Middle frontal gyrus (tissue), 1 donor: Measurements from ENCODE around the gene BMP3.

ENCODE experiments used
- DNase-seq: peaks from one replicate; pipeline ENCODE4 v3.0.0-alpha.2; 2015; ENCODE audit warnings: low spot score; ENCODE audit errors: extremely low spot score

Gene BMP3

GRCh38 chr4:81040012-81040659, 9.6 kb downstream of the BMP3 start:
- DNase-seq: peak; percentile 13

- no peak for DNase-seq
Observed at GRCh38 chr4:81042578-81043365, 12.3 kb downstream of the BMP3 start.

DNA sequence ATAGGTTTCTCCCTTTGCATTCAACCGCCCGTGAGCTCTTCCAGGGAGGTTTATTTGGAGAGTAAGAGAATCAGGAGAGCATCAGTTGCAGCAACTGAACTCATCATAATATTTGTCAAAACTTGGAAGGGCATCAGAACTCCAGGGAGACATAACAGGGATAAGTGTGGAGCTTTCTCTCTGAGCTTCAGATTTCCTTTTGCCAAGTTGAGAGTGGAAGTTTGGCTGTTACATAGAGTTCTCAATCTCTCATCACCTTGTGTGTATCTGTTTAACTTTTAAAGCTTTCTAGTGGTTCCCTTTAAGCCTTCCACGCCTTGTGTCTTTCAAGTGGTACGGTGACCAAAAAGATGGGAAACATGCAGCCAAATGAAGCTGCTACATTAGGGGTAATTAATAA, 18.8 kb downstream of the BMP3 start:
- no peak for DNase-seq

GRCh38 chr4:81049907-81050306, 19.4 kb downstream of the BMP3 start:
- DNase-seq: no peak

DNA sequence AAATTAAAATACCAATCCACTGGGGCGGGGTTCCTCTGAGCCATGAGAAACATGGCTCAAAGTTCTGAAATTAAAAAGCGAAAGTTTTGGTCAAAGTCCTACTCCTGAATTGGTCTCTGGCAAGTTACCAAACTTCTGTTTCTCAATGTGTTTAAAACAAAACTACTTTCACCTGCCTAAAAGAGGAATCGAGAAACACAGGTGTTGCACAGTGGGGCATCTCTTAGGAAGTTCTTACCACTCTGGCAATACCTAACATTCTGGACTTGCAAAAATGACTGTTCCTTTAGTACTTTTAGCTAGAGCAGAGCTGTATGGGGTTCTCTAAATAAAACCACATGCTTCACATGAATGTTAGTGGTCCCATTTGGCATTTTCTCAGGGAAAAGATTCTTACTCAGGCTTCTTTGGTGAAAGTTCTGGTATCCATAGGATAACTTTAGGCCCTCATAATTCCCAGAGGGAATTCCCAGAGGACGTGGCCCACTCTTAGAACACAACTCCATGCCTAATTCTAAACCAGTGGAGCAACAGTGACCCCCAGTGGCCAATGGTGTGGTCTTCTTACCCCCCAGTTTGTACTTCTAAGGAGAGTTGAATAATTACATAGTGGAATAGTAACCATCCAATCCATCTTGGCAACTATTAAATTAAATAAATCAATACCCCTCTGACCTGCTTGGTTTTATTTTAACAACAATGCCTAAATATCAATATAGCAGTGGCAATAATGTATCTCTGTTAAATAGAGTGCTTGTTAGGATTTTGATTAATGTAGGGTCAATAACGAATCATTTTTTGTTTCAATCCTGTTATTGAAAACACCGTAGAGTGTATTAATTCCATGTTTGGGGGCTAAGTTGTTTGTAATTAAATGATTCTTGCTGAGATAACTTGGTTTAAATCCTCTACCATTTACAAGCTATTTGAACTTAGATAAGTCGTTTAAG, 21.9 kb downstream of the BMP3 start:
- DNase-seq: peak; percentile 50

DNA sequence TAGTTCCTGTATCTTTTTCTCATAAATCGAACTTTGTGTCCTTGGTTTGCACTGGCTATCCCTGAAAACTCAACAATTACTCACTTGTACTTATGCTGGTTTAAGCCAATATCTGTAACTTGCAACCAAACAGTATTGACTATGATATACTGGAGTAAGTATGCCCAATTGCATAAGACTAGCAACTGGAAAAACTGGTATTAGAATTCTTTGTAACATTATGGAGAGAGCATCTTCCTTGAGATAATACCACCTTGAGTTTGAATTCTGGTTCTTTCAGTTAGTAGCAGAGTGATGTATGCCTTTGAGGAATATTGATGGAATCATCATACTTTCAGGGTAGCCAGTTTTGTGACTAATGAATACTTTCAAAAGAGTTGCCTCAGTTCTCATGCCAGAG, 28.1 kb downstream of the BMP3 start:
- no peak for DNase-seq

GRCh38 chr4:81060587-81061343, 30.3 kb downstream of the BMP3 start:
- no peak for DNase-seq

DNA sequence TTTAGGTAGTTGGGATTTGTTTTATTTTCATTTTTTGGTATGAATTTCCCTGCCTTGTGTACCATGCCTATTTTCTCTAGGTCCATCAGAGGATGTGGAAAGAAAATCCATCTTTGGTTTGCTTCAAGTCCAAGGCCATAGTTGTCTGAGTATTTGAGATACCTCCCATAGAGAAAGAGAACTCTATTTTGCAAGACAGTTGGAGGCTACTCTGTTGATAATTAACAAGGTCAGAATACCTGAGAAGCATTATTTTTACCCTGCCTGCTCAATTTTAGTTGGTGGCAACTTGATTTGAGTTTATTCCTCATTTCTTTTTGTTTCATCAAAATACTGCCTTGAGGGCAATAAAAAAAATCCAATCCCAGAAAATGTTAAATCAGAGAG, 30.8 kb downstream of the BMP3 start:
- no peak for DNase-seq

DNA sequence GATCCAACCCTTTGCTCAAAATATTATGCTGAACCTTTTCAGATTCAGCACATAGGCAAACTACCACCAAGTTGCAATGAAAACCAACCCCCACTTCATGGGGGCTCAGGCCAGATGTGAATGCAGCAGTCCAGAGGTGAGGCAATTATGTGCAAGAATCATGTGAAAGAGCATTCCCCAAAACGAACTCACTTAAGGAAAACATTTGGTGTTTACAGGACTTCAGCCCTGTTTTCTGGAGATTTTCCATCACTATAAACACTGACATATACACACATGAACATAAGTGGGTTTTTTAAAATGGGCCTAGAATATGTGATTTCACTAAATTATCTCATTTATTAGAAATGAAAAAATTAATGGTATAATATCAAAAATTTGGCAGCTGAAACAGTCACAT, 31.5 kb downstream of the BMP3 start:
- no peak for DNase-seq

GRCh38 chr4:81065446-81065845, 34.9 kb downstream of the BMP3 start:
- DNase-seq: no peak

GRCh38 chr4:81069706-81070331, 39.3 kb downstream of the BMP3 start:
- DNase-seq: peak; percentile 85

DNA sequence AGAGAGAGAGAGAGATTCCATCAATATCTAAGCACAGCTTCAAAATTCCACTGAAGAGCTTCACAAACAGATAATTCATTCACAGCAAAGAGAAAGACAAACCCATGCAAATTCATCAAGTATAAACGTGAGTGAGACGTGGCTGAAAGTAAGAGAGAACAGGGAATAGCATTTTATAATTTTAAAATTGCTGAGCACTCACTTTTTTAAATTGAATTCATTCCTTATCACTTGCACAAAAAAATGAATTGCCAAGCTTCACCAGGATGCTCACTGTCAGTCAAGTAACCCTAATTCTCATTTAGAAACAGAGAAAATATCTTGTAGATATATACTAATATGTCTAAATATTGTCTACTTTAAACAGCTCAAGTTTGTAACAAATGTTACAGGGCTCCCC, 40.5 kb downstream of the BMP3 start:
- no peak for DNase-seq

DNA sequence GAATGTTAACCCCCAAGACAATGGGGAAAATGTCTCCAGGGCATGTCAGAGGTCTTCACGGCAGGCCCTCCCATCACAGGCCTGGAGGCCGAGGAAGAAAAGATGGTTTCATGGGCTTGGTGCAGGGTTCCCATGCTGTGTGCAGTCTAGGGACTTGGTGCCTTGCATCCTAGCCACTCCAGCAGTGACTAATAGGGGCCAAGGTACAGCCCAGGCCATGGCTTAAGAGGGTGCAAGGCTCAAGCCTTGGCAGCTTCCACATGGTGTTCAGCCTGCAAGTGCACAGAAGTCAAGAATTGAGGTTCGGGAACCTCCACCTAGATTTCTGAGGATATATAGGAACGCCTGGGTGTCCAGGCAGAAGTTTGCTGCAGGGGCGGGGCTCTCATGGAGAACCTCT, 50.6 kb downstream of the BMP3 start:
- DNase-seq: no peak

DNA sequence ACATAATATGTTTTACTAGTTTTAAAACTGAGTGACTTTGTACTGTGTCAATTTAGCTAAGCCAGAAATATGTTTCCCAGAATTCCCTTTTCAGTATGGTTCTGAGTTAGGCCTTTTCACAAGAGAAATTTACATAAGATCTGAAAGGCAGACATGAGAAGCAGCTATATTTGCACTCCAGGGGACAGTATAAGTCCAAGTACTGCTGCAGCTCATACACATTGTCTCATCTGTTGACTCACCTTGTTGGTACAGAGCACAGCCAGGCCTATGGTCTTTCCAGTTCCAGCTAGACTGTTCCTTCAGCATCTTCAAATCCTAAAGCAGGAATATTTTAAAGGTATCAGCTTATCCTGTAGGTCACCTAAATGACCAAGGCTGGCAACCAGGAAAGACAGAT, 53.5 kb downstream of the BMP3 start:
- no peak for DNase-seq

DNA sequence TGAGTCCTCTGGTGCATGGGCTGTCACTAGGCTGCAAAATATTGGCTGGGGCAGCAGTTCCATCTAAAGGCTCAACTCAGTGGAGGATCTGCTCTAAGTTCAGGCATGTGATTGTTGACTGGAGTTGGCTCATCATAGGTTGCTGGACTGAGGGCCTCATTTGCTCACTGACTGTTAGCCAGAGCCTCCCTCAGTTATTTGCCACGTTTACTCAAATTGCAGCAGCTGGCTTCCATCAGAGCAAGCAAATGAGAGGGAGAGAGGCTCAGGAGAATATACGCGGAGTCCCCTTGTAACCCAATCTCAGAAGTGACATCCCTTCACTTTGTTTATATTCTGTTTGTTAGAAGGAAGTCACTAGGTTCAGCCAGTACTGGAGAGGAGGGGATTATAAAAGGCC, 54.1 kb downstream of the BMP3 start:
- no peak for DNase-seq

- no peak for DNase-seq
Observed at GRCh38 chr4:81085291-81085690, 54.8 kb downstream of the BMP3 start.

- DNase-seq: no peak
Observed at GRCh38 chr4:81085979-81086378, 55.5 kb downstream of the BMP3 start.

- no peak for DNase-seq
Observed at GRCh38 chr4:81093720-81094401, 63.4 kb downstream of the BMP3 start.

GRCh38 chr4:81095389-81095788, 64.9 kb downstream of the BMP3 start:
- DNase-seq: no peak

GRCh38 chr4:81096566-81096965, 66.1 kb downstream of the BMP3 start:
- DNase-seq: no peak
